GM04503 (cell line): ENCODE measurements around the gene HOXB2.

Experiments
- DNase-seq: peaks from one replicate; pipeline ENCODE4 v3.0.0-alpha.2; 2012; ENCODE audit warnings: low read depth

HOXB2 gene

GRCh38 chr17:48578616-48579470 lies 33.9 kb upstream of the HOXB2 start:
- DNase-seq = no peak

DNA sequence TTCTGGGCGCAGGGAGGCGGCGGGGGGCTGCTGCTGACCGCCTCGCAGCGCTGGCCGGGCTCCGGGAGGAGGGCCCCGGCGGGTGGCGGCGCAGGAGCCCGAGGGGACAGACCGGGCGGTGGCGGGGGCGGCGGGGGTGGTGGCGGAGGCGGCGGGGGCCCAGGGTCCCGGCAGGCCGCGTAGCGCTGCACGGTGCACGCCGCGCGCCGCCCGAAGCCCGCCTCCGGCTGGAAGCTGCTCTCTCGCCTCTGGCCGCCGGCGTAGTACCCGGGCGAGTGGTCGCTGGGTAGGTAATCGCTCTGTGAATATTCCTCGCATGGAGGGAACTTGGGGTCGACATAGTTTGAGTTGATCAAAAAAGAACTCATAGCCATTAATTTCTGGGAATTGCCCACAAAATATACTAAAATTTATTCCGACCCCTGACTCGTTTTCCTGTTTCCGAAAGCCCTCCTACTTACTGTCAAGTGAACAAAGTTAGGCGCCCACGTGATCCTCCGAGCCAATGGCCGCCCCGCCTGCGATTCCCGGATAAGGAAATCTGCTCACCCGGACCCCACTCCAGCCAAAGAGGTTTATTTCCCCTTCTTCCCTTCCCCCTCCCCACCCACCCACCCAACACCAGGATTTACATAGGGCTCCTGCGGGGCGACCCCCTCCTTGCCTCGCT lies 33.2 kb upstream of the HOXB2 start, which contains the start of gene HOXB4:
HOXB4 (minus strand) TSS at position 405 of the 670 bp plus-strand sequence; CDS start at position 374, 31 bp downstream.
- no peak for DNase-seq

GRCh38 chr17:48577330-48577945 lies 32.5 kb upstream of the HOXB2 start:
- no peak for DNase-seq

DNA sequence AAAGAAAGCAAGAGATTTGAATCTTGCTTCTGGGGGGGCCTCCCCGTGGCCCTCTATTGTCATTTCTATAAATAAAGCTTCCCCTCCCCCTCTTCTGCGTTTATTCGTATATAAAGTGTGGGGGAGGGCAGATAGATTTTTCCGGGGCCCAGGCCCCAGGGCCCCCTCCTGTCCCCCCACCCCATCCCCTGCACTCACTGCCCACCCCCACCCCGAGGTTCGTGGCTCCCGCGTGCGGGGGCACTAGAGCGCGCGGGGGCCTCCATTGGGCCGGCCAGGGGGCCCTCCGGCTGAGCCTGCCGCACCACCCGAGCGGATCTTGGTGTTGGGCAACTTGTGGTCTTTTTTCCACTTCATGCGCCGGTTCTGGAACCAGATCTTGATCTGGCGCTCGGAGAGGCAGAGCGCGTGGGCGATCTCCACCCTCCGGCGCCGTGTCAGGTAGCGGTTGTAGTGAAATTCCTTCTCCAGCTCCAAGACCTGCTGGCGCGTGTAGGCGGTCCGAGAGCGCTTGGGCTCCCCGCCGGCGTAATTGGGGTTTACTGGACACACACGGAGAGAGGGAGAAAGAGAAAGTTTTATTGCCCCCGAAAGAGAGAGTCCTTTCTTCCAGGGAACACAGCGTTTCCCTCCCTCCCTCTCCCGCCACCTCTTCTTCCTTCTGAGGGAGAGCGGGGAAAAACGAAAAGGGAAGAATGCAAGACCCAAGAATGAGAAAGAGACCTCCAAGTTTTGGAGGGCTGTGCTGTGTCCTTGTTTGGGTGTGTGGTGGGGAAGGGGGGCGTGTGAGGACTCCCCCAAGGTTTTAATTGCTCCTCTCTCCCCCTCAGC lies 31.8 kb upstream of the HOXB2 start:
- DNase-seq = no peak

DNA sequence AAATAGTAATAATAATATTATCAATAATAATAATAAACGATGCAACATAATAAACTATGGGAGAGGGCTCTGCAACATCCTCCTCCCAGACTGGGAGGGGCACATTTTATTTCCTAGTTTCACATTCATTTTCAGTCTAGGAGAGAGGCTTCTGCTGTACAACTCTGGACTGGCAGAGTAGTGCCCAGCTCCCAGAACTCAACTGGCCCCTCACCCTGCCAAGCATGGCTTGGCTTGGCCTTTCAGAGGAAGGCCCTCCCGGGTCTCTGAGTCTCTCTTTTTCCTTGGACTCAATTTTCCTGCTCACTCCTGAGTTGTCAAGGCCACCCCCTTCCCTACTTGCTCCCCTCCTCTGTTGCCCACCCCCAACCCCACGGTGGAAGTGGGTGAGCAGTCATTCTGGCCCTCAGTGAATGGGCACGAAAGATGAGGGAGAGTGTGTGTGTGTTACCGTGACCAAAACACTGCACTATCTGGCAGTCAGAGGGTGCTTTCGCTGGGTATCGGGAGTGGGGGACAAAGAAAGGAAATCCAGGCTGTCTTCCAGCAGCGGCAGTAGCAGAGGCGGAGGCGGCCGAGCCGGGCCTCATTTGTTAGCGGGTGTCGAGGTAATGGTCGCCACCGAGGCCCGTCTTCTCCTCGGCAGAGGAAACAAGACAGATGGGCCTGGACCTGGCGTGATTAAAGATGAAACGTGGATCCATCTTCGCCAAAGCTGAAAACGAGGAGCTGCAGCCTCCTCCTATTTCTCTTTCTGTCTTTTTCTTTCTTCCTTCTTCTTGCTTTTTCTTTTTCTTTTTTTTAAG lies 31.0 kb upstream of the HOXB2 start:
- no peak for DNase-seq

- DNase-seq = peak; percentile 88
Observed at GRCh38 chr17:48575066-48575582, 30.2 kb upstream of the HOXB2 start.

DNA sequence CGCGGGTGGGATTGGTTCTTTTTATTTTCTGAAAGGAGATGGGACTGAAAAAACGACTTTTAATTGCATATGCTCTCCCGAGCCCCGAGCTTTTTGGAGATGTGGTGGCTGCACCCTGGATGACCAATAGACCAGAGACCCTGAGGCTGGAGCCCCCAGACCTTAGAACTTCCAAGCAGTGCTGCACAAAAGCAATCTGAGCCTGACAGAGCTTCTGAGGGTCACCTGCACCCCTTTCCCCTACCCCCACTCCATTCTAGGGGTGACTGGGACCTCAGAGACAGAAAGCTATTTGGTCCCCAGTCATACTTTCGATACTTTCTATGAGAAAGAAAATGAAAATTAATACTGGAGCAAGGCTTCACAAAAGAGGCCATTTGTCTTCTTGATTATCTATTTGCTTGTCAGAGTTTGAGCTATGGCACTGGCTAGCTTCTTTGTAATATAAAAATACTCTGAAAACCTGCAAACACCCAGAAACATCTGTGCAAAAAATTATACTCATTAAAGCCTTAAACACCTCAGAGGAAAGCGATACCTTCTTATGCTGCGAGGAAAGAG lies 29.7 kb upstream of the HOXB2 start:
- no peak for DNase-seq

- no peak for DNase-seq
Observed at GRCh38 chr17:48571826-48572417, 27.0 kb upstream of the HOXB2 start.

DNA sequence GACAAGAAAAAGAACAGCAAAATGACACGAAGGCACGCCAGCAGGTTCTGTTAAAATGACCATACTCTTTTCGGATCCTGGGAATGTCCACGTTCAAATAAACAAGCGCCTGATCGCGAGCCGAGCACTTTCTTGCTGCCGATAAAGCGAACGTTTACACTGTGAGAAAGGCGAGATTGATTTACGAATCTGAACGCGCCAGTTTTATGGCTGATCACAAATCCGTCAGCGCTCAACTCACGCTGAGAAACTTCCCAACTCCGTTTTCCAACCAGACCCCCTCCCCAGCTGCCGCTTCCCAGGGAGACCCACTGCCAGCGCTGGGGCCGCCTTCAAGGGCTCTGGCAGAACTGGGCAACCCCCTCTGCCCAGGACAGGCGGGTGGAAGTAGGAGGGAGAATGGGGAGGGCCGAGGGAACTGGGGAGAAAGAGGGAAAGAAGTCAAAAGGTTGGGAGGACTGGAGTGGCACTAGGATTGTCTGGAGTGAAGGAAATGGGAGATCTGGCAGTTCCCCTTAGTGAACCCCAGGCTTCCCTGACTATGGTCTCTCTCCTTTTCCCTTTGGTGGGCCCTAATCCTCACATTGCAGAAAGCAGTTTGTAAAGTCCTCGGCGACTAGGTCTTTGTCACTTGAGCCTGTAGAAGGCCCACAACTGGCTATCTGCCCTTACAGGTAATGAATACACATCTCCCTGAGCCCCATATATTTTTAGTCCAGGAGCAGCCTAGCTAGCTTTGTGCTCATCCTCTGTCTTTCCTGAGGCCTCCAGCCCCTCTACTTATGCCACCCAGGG lies 26.3 kb upstream of the HOXB2 start:
- no peak for DNase-seq

DNA sequence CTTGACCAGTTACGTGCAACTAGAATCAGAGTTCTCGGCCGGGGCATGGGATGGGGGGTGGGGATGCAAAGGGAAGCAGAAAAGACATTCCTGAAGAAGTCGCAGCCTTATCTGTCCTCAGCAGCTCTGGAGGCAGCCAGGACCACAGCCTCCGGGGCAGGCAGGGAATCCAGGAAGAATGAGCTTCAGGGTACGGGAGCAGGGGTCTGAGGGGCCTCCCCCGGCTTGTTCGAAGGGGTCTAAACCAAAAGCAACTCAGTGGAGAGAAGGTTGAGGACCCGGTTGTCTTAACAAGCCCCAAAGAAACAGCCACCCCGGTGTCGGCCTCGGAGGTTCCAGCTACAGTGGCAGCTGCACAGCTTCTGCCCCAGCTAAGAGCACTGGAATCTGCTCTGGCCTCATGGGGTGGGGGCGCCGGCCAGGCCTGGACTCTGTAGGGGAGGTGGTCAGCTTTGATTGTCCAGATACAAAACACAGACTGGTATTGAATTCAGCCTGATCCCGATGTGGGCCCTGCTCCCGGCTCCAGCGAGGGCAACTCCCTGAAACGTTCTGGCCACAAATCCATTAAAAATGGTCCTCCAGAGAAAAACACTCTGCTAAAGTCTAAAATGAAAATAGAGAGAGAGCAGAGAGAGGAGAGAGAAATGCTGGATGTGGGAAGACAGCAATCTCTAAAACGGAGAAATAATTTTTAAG lies 25.6 kb upstream of the HOXB2 start:
- DNase-seq = no peak

- DNase-seq = no peak
Observed at GRCh38 chr17:48569674-48570324, 24.9 kb upstream of the HOXB2 start.

DNA sequence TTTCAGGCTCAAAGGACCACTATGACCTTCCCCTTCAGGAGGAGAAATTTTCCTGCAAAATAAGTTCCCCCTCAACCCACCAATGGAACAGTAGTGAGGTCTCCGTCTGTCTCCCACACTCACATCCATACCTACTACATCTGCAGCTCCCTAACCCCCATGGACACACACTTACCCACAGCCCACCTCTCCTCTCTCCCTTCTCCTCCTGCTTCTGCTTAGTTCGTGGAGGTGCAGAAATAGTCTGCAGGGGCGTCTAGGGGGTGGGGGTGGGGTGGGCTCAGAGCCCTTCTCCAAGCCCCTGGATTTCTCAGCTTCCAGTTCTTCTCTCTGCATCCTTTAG lies 24.3 kb upstream of the HOXB2 start:
- DNase-seq = no peak

DNA sequence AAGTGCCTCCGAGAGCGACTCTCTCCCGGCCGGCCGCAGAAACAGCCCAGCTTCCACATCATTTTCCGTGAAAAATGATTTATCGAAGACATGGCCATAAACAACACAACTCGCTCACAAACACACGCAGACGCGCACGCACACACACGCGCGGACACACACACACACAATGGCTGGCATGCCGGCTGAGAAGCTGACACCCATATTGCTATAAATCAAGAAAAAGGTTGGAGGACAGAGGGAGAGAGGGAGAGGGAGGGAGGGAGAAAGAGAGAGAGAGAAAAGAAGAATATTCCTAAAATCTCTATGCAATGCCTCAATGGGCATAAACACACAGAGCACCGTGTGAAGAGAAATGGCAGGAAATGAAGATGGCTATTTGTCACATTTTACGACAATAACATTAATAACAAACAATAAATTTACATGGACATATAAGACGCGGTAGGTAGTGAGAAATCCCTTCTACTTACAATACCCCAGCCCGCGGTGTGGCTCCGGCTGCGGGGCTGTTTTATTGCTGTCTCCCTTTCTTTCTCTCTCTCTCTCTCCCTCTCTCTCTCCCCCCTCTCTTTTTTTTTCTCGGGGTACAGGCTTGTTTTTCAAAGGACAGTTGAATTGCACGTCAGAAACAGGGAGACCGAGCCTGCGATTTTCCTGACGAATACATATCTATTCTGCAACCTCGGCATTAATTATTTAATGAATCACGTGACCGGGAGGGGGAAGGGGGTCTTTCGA lies 23.8 kb upstream of the HOXB2 start:
- no peak for DNase-seq

- no peak for DNase-seq
Observed at GRCh38 chr17:48567646-48568354, 22.9 kb upstream of the HOXB2 start.

DNA sequence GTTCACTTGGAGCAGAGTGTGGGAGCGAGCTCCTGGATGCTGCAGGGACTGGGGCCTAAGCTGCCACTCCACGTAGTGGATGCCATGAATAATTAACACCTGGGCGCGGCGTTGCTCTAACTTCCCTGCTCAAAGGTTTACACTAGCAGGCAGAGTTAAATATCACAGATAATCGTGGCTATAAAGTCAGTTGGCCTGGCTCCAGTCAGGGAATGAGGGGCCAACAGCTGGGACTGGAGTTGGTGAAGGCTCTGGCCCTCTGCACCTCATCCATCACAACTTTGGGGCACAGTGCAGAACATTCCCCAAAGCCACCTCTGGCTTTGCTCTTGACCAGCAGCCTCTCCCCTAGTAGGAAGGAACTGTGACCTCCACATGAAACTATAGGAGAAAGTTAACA lies 22.3 kb upstream of the HOXB2 start:
- DNase-seq = no peak

- no peak for DNase-seq
Observed at GRCh38 chr17:48566717-48567116, 21.8 kb upstream of the HOXB2 start.
